Muscle of leg (tissue), 11 donors: ENCODE data around the gene PDLIM3. TPM values are rescaled to one million over a fixed set of nuclear protein-coding genes. Genes with fewer than 3 reads are reported as not detected.

Experiments
- DNase-seq: peaks from one replicate; pipeline ENCODE4 v3.0.0; 2013
- H3K27ac ChIP-seq: one replicate; pipeline ENCODE4 v1.5.1; 2013; ENCODE audit warnings: mild to moderate bottlenecking, low read length, control low read depth
- H3K27me3 ChIP-seq: one replicate; pipeline ENCODE4 v1.6.1; 2013; ENCODE audit warnings: low read length; ENCODE audit not compliant: control insufficient read depth, insufficient read depth
- H3K36me3 ChIP-seq: one replicate; pipeline ENCODE4 v1.6.1; 2013; ENCODE audit warnings: low read length; ENCODE audit not compliant: control insufficient read depth, insufficient read depth
- H3K4me1 ChIP-seq: one replicate; pipeline ENCODE4 v1.6.1; 2013; ENCODE audit warnings: low read length; ENCODE audit not compliant: control insufficient read depth, insufficient read depth
- H3K4me3 ChIP-seq: one replicate; pipeline ENCODE4 v1.5.1; 2013; ENCODE audit warnings: low read length, control low read depth
- H3K9me3 ChIP-seq: replicated peaks from 2 replicates; pipeline ENCODE4 v1.6.1; 2013; ENCODE audit warnings: low read depth, low read length; ENCODE audit not compliant: control insufficient read depth
- WGBS: methylation state at CpG from one replicate; pipeline ENCODE4 v1.1.5; 2013; ENCODE audit warnings: missing lambda C conversion rate; ENCODE audit not compliant: insufficient coverage; 5-methylcytosine and 5-hydroxymethylcytosine counted together
- polyA plus RNA-seq, 8 donors: library from polyadenylated mRNA; unstranded; fragments of 120-200 nt; gene quantifications; one replicate each; pipeline versions ENCODE4 v1.2.1 to v1.2.3, GENCODE V29; 2013; ENCODE audit warnings: inconsistent platforms in 1 of 8, low replicate concordance in 1 of 8; ENCODE audit not compliant: insufficient read length in 8 of 8, insufficient read depth in 1 of 8
- total RNA-seq: library from RNA; stranded (reverse); fragments of 120-200 nt; gene quantifications from one replicate; pipeline ENCODE4 v1.2.4, GENCODE V29; 2013

The PDLIM3 gene
- total and polyA plus RNA-seq, 9 donors, result 306 to 541 (median 459) TPM

- no CpG with 5 or more reads among the region's 4 CpGs for WGBS
- Histone ChIP-seq H3K9me3 (no peaks in the 10 kb centered on the region), H3K4me1 (peaks cover 7% of the 10 kb centered on the region), H3K36me3 (no peaks in the 10 kb centered on the region), H3K4me3 (no peak overlapping the region), H3K27ac (no peak overlapping the region), H3K27me3 (peaks cover 5% of the 10 kb centered on the region)
- no peak for DNase-seq
Observed at GRCh38 chr4:185467101-185467500, 68.2 kb downstream of the PDLIM3 start.

GRCh38 chr4:185465707-185466106, 69.6 kb downstream of the PDLIM3 start:
- H3K4me1 ChIP-seq, result peaks cover 4% of the 10 kb centered on the region
- H3K9me3 ChIP-seq, result no peaks in the 10 kb centered on the region
- no peaks in the 10 kb centered on the region for H3K36me3 ChIP-seq
- no peak for DNase-seq
- H3K27ac ChIP-seq, result no peak overlapping the region
- peaks cover 5% of the 10 kb centered on the region for H3K27me3 ChIP-seq
- 81% methylated on average over 3 of the region's 3 CpGs for WGBS
- H3K4me3 ChIP-seq, result no peak overlapping the region

GRCh38 chr4:185464887-185465286, 70.4 kb downstream of the PDLIM3 start:
- H3K36me3 ChIP-seq, result no peaks in the 10 kb centered on the region
- no peak overlapping the region for H3K27ac ChIP-seq
- no peak for DNase-seq
- WGBS, result no CpG with 5 or more reads among the region's 1 CpG
- H3K4me3 ChIP-seq, result no peak overlapping the region
- peaks cover 5% of the 10 kb centered on the region for H3K27me3 ChIP-seq
- no peaks in the 10 kb centered on the region for H3K4me1 ChIP-seq
- H3K9me3 ChIP-seq, result no peaks in the 10 kb centered on the region

- 62% methylated on average over 4 of the region's 6 CpGs for WGBS
- H3K27me3 ChIP-seq, result no peaks in the 10 kb centered on the region
- H3K9me3 ChIP-seq, result no peaks in the 10 kb centered on the region
- no peak for DNase-seq
- no peak overlapping the region for H3K27ac ChIP-seq
- H3K4me3 ChIP-seq, result no peak overlapping the region
- H3K4me1 ChIP-seq, result no peaks in the 10 kb centered on the region
- no peaks in the 10 kb centered on the region for H3K36me3 ChIP-seq
Observed at GRCh38 chr4:185464183-185464582, 71.1 kb downstream of the PDLIM3 start.

GRCh38 chr4:185463541-185463940, 71.8 kb downstream of the PDLIM3 start:
- H3K4me1 ChIP-seq, result no peaks in the 10 kb centered on the region
- no peak overlapping the region for H3K4me3 ChIP-seq
- H3K27ac ChIP-seq, result no peak overlapping the region
- no peak for DNase-seq
- H3K36me3 ChIP-seq, result no peaks in the 10 kb centered on the region
- H3K27me3 ChIP-seq, result no peaks in the 10 kb centered on the region
- 90% methylated on average over 2 of the region's 6 CpGs for WGBS
- H3K9me3 ChIP-seq, result no peaks in the 10 kb centered on the region

- Histone ChIP-seq H3K4me3 (no peak overlapping the region), H3K27me3 (no peaks in the 10 kb centered on the region), H3K4me1 (peaks cover 4% of the 10 kb centered on the region), H3K36me3 (no peaks in the 10 kb centered on the region), H3K27ac (no peak overlapping the region), H3K9me3 (no peaks in the 10 kb centered on the region)
- WGBS, result 96% methylated on average over 5 of the region's 8 CpGs
- DNase-seq, result no peak
Observed at GRCh38 chr4:185461565-185461964, 73.7 kb downstream of the PDLIM3 start.

GRCh38 chr4:185457136-185457535, 78.2 kb downstream of the PDLIM3 start:
- no peaks in the 10 kb centered on the region for H3K27me3 ChIP-seq
- peaks cover 4% of the 10 kb centered on the region for H3K4me1 ChIP-seq
- no peaks in the 10 kb centered on the region for H3K36me3 ChIP-seq
- no peak overlapping the region for H3K27ac ChIP-seq
- WGBS, result 9% methylated on average over 2 of the region's 3 CpGs
- H3K4me3 ChIP-seq, result no peak overlapping the region
- no peak for DNase-seq
- no peaks in the 10 kb centered on the region for H3K9me3 ChIP-seq

GRCh38 chr4:185456131-185456530, 79.2 kb downstream of the PDLIM3 start:
- WGBS, result no CpG with 5 or more reads among the region's 2 CpGs
- Histone ChIP-seq H3K27ac (no peak overlapping the region), H3K9me3 (no peaks in the 10 kb centered on the region), H3K4me1 (peaks cover 4% of the 10 kb centered on the region), H3K36me3 (no peaks in the 10 kb centered on the region), H3K27me3 (no peaks in the 10 kb centered on the region), H3K4me3 (no peak overlapping the region)
- DNase-seq, result no peak

Other genes starting within 250 kb of the PDLIM3 start
- gene LRP2BP, start 139.6 kb downstream of the PDLIM3 start, total RNA-seq, result 4.1 TPM
- 1 to 10 TPM; 1.8 to 6.7 (median 3.3) TPM for gene LRP2BP, start 139.6 kb downstream of the PDLIM3 start, polyA plus RNA-seq
- 12.3 TPM for gene ANKRD37, start 138.7 kb downstream of the PDLIM3 start, total RNA-seq
- gene ANKRD37, start 138.7 kb downstream of the PDLIM3 start, polyA plus RNA-seq, result 10 to 100 TPM; 17.0 to 39.7 (median 23.6) TPM
- 54.4 TPM for gene UFSP2, start 109.5 kb downstream of the PDLIM3 start, total RNA-seq
- gene UFSP2, start 109.5 kb downstream of the PDLIM3 start, polyA plus RNA-seq, result 10 to 100 TPM; 35.7 to 57.2 (median 40.9) TPM
- 1.4 TPM for gene CCDC110, start 63.8 kb downstream of the PDLIM3 start, total RNA-seq
- gene CCDC110, start 63.8 kb downstream of the PDLIM3 start, polyA plus RNA-seq, result 1 to 10 TPM in 6 of 8 donors, under 1 TPM in 2; 0.84 to 1.7 (median 1.1) TPM